CD4-positive, alpha-beta T cell treated with Interleukin-15 for 4 hours (primary cell): ENCODE measurements around the gene TEDC1.

ENCODE experiments used
- DNase-seq: peaks from one replicate; pipeline ENCODE4 v3.0.0-alpha.2; 2020; ENCODE audit warnings: low spot score

Gene TEDC1

DNA sequence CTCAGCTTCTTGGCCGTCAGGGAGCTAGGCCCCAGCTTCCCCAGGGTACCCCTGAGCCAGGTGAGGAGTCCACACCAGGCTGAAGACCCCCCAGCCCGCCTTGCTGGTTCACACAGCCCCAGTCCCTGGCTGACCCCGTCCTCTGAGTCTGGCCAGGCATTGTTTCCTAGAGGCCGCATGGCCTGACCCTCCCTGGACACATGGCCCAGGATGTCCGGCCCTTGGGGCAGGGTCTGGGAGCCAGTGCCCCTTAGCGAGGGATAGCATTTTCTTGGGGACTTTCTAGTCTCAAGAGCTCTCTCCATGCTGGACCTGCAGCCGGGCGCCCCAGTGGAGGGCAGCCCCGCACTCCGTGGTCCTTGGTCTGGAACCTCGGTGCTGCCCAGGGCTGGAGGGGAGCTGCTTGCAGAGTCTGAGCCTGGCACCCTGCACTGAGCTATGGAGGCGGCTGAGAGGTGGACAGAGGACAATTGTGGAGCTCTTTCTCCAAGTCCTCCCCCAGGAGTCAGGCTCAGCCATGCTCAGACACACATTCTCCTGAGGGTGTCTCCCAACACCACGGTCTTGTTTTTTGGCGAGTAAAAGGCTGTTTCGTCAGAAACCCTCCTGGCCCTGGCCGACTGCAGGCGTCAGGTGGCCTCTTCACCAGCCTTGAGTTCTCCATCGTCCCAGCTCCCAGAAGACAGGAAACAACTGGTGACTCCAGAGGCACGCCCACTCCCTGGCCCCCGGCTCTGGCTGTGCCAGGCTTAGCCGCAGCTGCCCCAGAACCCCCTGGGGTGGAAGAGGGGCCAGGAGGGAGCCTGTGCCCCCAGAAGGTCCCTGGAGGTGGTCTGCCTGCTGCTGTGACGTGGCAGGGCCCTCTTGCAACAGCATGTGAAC lies 34.1 kb upstream of the TEDC1 start:
- no peak for DNase-seq

DNA sequence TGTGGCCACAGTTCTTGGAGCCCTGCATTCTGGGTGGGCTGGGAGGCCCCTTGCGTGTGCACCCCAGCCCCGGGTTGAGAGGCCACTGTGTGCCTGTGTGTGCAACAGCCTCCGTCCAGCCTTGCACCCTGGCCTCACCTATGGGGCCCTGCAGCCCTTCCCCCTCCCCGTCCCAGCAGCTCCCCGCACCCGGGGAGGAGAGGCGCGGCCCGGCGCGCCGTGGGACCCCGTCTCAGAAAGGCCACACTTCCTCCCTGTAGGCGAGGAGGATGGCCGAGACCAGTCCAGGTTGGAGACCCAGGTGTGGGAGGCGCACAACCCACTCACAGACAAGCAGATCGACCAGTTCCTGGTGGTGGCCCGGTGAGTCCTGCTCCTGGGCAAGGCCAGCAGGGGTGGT lies 33.0 kb upstream of the TEDC1 start:
- no peak for DNase-seq

DNA sequence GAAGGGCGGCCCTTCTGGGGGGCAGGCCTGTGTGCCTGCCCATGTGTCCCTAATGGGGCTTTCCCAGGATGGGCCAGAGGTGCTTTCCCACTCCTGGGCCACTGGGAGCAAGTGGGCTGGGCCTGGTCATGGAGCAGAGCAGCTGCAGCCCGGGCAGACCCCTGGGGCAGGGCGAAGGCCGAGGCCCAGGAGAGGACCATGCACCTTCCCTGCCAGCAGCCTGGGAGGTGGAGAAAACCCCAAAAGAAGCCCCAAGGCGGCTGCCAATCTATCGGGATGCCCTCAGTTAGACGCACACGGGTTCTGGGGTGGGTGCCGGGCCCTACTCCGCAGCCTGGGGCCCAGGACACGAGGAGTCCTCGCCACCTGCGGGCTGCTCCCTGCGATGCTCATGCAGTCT lies 32.5 kb upstream of the TEDC1 start:
- no peak for DNase-seq

DNA sequence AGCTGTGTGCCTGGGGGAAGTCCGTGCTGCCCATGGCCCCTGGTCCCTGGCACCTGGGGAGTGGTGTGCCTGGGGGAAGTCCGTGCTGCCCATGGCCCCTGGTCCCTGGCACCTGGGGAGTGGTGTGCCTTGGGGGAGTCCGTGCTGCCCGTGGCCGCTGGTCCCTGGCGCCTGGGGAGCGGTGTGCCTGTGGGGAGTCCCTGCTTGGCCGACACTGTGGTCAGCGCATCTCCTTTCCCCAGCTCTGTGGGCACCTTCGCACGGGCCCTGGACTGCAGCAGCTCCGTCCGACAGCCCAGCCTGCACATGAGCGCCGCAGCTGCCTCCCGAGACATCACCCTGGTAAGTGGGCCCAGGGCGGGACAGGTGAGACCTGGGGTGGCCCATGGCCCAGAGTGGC lies 30.9 kb upstream of the TEDC1 start:
- no peak for DNase-seq

DNA sequence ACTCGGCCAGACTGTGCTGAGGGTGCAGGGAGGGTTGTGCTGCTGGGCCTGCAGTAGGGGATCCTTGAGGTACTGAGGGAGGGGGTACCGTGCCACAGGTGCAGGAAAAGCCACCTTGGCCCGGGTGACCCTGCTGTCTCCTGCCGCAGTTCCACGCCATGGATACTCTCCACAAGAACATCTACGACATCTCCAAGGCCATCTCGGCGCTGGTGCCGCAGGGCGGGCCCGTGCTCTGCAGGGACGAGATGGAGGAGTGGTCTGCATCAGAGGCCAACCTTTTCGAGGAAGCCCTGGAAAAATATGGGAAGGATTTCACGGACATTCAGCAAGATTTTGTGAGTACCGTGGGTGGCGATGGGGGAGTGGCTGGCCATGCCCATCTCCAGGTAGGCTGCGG lies 30.4 kb upstream of the TEDC1 start:
- no peak for DNase-seq

DNA sequence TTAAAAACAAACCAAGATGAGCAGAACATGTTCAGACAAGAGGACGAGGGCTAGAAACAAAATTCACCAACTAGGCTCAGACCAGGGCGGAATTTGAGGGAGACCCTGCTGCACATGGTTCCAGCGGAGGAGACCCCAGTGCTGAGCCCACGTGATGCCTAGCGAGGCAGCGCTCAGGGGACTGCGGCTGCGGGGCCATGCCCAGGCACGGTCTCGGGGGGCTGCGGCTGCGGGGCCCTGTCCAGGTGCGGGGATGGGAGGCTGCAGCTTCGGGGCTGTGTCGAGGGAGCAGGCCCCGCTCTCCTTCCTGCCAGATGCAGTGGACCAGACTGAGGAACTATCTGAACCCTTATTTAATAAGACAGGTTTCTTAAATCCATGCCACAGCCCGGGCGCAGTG lies 29.1 kb upstream of the TEDC1 start:
- DNase-seq, result no peak

DNA sequence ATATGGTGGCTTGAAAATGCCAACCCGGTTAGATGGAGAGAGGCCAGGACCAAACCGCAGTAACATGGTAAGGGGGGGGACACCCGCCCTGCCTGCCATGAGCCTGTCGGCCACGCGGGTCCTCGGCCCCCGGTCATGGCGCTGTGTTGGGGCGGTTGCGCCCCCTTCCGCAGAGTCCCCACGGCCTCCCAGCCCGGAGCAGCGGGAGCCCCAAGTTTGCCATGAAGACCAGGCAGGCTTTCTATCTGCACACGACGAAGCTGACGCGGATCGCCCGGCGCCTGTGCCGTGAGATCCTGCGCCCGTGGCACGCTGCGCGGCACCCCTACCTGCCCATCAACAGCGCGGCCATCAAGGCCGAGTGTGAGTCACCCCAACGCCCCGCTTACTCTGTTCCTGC lies 26.5 kb upstream of the TEDC1 start:
- DNase-seq, result no peak

DNA sequence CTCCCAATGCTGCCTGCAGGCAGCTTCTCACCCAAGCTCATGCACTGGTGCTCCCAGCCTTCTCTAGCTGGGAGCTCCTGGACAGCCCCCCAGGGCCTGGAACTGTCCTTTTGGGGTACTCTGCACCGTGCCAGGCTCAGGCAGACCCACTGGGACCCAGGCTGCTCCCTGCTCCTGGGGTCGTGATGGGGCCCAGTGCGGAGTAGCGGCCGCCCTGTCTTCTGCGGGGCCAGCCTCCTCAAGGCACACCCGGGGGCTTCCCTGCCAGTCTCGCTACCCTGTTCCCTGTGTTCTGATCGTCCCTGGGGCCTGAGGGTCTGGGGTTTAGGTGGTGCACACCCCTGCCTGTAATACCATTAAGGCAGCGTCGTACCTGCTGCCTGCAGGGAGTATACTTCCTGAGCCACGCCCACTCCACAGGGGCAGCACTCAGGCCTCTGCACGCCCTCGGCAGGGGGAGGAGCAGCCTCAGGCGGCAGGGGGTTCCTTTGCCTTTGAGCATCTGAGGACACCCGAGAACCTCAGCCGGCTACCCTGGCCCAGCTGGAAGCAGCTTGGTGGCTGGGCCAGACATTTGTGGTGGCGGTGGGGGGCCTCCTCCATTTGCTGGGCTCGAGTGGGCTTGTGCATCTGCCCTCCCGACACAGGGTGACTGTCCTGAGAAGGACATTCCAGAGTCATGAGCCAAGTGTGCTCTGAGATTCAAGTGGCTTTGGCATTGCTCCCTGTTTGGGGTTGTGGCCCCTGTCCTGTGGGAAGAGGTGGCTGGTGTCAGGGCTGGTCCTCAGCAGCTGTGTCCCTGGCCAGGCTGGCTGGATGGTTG lies 25.6 kb upstream of the TEDC1 start:
- DNase-seq, result no peak

DNA sequence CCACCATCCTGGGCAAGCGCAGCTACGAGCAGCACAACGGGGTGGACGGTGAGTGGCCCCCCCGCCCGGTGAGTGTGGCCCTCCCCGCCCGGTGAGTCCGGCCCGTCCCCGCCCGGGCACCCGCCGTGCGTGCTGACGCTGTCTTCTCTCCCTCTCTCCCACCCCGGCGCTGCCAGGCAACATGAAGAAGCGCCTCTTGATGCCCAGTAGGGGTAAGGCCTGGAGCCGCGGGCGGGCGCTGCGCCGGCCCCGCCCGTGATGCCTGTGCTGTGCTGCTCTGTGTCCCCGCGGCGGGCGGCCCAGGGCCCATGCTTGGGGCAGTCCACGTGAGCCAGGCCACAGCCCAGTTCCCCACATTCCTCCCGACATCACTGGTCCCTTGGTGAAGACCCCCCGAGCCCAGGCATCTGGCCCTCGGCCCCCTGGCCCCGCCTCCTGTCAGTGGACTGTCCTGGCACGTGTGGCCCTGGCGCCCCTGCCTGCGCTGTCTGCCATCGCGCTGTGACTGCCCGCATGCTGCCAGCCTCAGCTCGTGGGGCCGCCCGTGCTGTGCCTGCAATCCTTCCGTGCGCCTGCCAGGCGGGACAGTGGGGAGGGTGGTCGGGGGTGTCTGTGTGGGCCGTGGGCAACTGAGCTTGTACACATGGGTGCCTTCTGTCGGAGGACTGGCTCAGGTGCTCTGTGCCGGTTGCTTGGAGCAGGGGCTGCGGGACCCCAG lies 24.4 kb upstream of the TEDC1 start:
- DNase-seq, result no peak

DNA sequence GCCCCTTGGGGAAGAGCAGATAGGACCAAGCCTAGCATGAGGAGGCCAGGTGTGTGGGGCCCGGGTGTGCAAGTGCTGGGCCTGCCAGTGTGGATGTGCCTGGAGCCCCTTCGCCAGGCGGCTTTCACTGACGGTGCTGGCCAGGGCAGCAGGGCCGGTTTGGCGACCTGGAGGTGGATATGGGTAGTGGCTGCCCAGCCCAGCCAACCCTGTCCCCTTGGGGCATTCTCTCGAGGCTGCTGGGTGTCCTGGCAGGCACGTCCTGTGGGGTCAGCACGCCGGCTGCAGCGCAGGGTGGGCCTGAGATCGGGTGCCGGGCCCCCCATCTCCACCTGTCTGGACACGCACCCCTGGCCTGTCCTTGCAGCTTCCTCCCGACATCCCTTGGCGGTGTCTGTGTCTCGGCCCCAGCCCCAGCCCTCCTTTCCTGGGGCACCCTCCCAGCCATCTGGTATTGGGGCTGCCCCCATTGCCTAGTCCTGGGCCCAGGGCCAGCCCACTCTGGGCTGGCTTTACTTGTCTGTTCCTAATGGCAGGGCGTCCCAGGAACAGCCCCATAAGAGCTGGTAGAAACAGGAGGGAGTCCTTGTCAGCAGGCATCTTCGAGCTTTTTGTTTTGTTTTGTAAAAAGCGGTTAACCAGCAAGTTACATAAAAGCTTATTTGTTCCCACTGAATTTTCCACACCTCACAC lies 23.7 kb upstream of the TEDC1 start:
- no peak for DNase-seq

DNA sequence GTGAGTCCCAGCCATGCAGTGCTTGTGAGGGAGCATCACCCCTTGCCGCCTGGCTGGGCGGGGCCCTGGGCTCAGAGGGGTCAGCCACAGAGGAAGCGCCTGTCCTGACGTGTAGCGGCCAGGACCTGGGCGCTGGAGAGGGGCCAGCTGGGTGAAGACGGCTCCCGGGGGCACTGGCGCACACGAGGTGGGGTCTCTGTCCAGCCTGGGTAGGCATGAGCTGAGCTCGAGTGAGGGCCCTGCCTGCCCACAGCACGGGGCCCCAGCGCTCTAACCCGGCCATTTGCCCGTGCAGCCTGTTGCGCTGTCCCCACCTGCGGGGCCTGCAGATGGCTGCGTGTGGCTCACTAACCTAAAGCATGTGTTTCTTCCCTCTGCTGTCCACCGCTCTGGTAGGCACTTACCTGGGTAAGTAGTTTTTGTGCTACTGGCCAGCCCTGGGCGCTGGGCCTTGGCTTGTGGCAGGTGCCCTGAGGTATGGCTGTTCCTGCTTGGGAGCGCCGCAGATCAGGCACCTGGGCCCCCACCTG lies 23.0 kb upstream of the TEDC1 start:
- no peak for DNase-seq

DNA sequence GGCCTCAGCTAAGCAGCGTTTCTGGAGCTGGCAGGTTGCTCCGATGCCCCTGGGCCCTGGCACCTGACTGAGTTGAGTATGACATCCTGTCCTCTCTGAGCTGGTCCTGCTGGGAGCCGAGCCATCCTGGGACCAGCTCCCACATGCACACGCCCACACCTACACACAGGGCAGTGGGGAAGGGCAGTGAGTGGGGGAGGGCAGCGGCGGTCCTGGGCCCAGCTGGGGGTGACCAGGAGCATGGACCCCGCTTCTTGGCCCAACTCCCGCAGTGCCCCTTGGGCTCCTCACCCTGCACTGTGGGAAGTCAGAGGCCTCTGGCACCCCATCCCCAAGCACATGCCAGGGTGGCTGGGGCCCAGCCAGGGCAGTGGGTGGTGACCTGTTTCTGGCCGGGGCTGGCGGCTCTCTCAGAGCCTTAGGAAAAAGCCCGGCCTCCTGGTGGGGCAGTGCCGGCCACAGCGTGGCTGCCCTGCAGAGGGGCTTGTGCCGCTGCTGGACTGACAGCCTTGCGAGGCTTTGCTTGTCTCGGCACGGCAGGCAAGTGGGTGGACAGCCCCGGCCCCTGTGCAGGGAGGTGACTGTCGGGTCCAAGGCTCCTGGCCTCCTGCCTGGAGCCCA lies 22.3 kb upstream of the TEDC1 start:
- DNase-seq, result no peak

DNA sequence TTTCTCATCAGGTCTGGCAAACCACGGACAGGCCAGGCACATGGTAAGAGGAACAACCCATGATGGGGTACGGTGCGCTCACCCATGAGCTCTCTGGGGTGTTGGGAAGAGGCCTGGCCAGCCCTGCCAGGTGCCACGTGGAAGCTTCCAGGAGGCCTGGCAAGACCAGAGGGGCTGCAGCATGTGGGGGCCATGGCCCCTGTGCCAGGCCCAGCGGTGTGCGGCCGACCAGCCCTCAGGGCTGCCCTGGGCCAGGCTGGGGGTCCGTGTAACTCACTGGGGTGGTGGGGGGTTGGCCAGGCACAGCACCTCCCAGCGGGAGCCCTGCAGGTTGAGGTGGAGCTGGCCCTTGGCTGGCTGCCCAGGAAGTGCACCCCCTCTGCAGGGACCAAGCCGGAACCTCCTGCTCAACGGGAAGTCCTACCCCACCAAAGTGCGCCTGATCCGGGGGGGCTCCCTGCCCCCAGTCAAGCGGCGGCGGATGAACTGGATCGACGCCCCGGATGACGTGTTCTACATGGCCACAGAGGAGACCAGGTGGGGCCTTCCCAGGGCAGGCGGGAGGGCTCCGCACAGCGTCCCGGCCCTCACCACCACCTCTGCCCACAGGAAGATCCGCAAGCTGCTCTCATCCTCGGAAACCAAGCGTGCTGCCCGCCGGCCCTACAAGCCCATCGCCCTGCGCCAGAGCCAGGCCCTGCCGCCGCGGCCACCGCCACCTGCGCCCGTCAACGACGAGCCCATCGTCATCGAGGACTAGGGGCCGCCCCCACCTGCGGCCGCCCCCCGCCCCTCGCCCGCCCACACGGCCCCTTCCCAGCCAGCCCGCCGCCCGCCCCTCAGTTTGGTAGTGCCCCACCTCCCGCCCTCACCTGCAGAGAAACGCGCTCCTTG lies 21.3 kb upstream of the TEDC1 start:
- DNase-seq, result no peak

DNA sequence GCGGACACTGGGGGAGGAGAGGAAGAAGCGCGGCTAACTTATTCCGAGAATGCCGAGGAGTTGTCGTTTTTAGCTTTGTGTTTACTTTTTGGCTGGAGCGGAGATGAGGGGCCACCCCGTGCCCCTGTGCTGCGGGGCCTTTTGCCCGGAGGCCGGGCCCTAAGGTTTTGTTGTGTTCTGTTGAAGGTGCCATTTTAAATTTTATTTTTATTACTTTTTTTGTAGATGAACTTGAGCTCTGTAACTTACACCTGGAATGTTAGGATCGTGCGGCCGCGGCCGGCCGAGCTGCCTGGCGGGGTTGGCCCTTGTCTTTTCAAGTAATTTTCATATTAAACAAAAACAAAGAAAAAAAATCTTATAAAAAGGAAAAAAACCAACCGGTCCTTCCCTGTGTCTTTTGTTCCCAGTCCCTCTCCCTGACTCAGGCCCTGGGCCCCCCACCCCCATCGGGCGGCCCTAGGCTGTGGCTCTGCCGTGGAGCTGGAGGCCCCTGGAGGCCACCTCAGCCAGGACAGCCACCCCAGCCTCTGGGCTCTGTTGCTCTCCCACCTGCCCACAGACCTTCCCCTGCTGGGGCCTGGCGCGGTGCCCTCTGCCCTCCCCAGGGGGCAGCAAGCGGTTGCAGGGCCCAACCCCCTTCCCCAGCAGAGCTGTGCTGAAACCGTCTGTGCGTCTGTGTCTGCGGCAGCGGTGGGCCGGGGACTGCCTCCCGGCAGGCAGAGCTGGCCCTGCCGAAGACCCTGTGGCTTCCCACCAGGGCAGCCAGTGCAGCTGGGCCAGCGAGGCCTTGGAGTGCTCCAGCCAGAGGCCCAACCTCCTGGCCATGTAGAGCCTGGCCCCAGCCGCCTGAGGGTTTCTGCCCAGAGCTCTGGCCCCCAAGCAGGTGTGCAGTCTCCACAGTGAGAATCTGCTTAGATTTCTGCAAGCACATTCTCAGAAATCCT lies 20.4 kb upstream of the TEDC1 start:
- no peak for DNase-seq

DNA sequence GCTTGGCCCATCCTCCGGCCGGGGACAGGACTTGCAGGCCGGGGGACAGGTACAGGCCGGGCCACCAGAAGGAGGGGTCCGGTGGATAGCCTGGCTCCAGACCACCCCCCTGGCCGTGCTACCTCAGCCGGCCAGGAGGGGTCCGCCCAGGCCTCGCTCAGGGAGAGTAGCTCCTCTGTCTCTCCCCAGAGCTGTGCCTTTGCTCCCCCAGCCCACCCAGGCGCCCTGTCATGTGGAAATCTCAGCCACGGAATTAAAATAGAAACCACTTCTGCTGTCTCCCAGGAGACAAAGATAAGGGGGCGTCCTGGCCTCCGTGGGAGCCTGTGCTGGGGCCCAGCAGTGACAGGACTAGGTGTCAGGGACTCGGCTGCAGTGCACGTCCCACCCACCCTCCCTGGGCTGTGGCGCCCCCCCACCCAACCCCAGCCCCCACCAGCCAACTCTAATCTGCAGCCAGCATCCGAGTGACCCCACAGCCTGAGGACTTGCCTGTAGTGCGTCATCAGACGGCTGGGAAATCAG lies 19.7 kb upstream of the TEDC1 start:
- no peak for DNase-seq

DNA sequence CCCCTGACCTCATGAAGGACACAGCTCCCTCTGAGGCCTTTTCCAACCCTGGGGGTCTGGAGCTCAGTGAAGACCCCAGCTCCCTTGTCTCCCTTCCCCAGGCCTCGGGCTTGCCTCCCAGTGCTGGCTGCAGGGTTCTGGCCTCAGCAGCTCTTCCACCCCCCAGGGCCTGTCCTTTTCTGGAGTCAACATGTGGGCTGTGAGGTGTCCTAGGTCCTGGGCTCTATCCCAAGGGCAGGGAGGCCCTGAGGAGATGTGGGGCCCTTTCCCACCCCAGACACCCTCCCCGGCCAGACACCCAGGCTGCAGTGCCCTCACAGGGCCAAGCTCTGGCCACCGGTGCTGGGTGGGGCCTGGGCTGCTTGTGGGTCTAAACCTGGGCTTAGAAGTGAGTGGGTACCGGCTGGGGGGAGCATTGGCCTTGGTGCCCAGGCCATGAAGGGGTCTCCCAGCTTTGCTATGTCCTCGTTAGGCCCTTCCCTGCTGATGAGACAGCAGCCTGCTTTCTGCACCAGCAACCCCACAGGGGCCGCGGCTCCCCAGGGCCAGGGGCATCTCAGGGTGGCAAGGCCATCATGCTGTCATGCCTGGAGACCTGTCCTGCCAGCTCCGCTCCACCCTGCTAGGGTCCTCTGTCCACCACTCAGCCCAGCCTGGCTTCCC lies 19.1 kb upstream of the TEDC1 start:
- no peak for DNase-seq

DNA sequence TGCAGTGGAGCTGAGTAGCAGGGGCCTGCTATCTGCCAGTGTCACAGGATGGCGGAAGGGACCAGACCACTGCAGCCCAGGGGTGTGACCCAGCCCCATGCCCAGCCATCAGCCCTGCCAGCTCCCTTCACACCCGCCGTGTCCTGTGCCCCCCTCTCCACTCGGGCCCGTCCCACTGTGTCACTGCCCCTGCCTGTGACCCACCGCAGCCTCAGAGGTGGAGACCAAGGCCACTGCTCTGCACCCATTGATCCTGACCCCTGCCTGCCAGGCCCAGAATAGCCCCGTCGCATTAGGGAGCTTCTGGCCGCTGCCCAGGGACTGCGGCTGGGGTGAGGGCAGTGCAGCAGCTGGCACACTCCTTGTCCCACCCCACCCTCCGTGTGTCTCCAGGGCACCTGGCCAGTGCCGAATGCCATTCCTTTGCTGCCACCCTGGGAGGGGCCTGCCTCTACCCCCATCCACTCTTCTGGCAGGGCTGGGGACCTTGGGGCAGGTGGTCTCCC lies 18.5 kb upstream of the TEDC1 start:
- no peak for DNase-seq

DNA sequence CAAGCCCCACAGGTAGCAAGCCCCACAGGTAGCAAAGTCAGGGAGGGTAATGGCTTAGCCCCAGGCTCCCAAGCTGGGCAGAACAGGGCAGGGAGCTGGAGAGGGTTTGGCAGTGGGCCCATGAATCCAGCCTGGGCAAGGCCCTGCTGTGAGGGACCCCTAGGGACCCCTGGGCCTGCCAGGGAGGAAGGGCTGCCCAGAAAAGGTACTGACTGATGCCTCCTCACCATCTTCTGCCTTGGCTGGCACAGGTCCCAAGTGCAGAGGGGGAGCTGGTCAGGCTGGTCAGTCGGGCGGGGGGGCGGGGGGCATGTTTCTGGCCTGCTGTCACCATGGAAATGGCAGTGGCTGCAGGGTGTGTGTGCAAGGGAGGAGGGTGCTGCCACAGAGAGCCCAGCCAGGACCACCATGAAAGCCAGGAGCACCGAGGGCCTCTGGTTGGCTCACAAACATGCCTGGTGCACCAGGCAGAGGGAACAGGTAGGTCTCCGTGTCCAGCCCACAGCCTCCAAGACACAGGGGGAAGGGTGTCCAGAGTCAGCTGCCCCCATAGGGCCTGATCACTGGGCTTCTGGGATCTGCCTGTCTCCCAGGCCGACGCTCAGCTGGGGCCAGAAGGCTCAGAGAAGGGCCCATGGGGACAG lies 17.9 kb upstream of the TEDC1 start:
- no peak for DNase-seq
